Measurements from ENCODE around the gene TMC7.

The TMC7 gene

GRCh38 chr16:19044769-19045168 lies 61.0 kb downstream of the TMC7 start:
- Histone ChIP-seq H3K36me3 (ENCODE audit: insufficient read depth, low read length) (no peaks in the 10 kb centered on the region), H3K9me3 (ENCODE audit: low read depth, low read length) (no peaks in the 10 kb centered on the region), H3K9ac (ENCODE audit: insufficient read length) (no peak overlapping the region), H3K27ac (no peak overlapping the region), H3K4me3 (no peak overlapping the region)
- DNase-seq (ENCODE audit: low read depth, low spot score) = no peak
- TF ChIP-seq FOXP2 (optimal IDR thresholded peaks at IDR 0.05; ENCODE audit: control extremely low read depth, extremely low read length, insufficient read depth) = no peak
- TF ChIP-seq POLR2AphosphoS5 (IDR thresholded peaks at IDR 0.05; ENCODE audit: borderline replicate concordance, low read depth, low read length) = no peak
- no peak for TF ChIP-seq EZH2 (IDR thresholded peaks at IDR 0.05)

GRCh38 chr16:19046062-19046461 lies 62.3 kb downstream of the TMC7 start:
- no peak for TF ChIP-seq FOXP2 (optimal IDR thresholded peaks at IDR 0.05; ENCODE audit: control extremely low read depth, extremely low read length, insufficient read depth)
- no peak for TF ChIP-seq POLR2AphosphoS5 (IDR thresholded peaks at IDR 0.05; ENCODE audit: borderline replicate concordance, low read depth, low read length)
- TF ChIP-seq EZH2 (IDR thresholded peaks at IDR 0.05) = no peak
- Histone ChIP-seq H3K4me3 (no peak overlapping the region), H3K9ac (ENCODE audit: insufficient read length) (no peak overlapping the region), H3K9me3 (ENCODE audit: low read depth, low read length) (no peaks in the 10 kb centered on the region), H3K36me3 (ENCODE audit: insufficient read depth, low read length) (no peaks in the 10 kb centered on the region), H3K27ac (no peak overlapping the region)
- DNase-seq (ENCODE audit: low read depth, low spot score) = no peak

- no peak for DNase-seq (ENCODE audit: low read depth, low spot score)
- no peaks in the 10 kb centered on the region for H3K9me3 ChIP-seq (ENCODE audit: low read depth, low read length)
- no peak overlapping the region for H3K27ac ChIP-seq
- H3K9ac ChIP-seq (ENCODE audit: insufficient read length) = no peak overlapping the region
- H3K4me3 ChIP-seq = no peak overlapping the region
- TF ChIP-seq FOXP2 (optimal IDR thresholded peaks at IDR 0.05; ENCODE audit: control extremely low read depth, extremely low read length, insufficient read depth) (no peak), POLR2AphosphoS5 (IDR thresholded peaks at IDR 0.05; ENCODE audit: borderline replicate concordance, low read depth, low read length) (no peak), EZH2 (IDR thresholded peaks at IDR 0.05) (no peak)
- no peaks in the 10 kb centered on the region for H3K36me3 ChIP-seq (ENCODE audit: insufficient read depth, low read length)
These were observed 79.0 kb downstream of the TMC7 start for GRCh38 chr16:19062706-19063105.

DNA sequence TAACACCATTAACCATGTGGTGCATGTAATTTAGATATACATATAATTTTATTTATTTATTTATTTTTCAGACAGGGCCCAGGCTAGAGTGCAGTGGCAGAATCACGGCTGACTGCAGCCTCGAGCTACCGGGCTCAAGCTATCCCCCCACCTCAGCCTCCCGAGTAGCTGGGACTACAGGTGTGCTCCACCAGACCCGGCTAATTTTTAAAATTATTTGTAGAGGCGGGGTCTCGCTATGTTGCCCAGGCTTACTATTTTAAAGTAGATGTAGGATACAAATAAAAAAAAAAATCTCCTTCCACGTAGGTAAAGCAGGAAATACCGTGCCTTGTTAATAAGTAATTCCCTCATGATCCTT lies 83.2 kb downstream of the TMC7 start:
- Histone ChIP-seq H3K9me3 (ENCODE audit: low read depth, low read length) (no peaks in the 10 kb centered on the region), H3K4me3 (peak overlapping the region; percentile 98), H3K9ac (ENCODE audit: insufficient read length) (no peak overlapping the region), H3K27ac (0 out of 2 replicates have a peak overlapping the region, but pooled peaks have one; percentile 19), H3K36me3 (ENCODE audit: insufficient read depth, low read length) (peaks cover 3% of the 10 kb centered on the region; the same call in 1 of the 2 replicates)
- DNase-seq (ENCODE audit: low read depth, low spot score) = no peak
- TF ChIP-seq EZH2 (IDR thresholded peaks at IDR 0.05) = no peak
- TF ChIP-seq POLR2AphosphoS5 (IDR thresholded peaks at IDR 0.05; ENCODE audit: borderline replicate concordance, low read depth, low read length) = no peak
- no peak for TF ChIP-seq FOXP2 (optimal IDR thresholded peaks at IDR 0.05; ENCODE audit: control extremely low read depth, extremely low read length, insufficient read depth)

- Histone ChIP-seq H3K9ac (ENCODE audit: insufficient read length) (peak within 1 kb of the TSS; percentile 97), H3K9me3 (ENCODE audit: low read depth, low read length) (no peaks in the 10 kb centered on the region)
- no peak for TF ChIP-seq EZH2 (IDR thresholded peaks at IDR 0.05)
- peak; percentile 49; the same call in 1 of the 2 replicates for TF ChIP-seq POLR2AphosphoS5 (IDR thresholded peaks at IDR 0.05; ENCODE audit: borderline replicate concordance, low read depth, low read length)
These were observed 83.9 kb downstream of the TMC7 start, which contains the start of gene COQ7 for GRCh38 chr16:19067349-19068236. TSS of gene COQ7 (plus strand) at chr16:19067614. CDS start at chr16:19067665, 51 bp downstream.

GRCh38 chr16:19068237-19068815 lies 84.6 kb downstream of the TMC7 start:
- DNase-seq (ENCODE audit: low read depth, low spot score) = no peak
- Histone ChIP-seq H3K27ac (peak overlapping the region; percentile 95; the same call in 1 of the 2 replicates), H3K36me3 (ENCODE audit: insufficient read depth, low read length) (peaks cover 7% of the 10 kb centered on the region; the same call in 1 of the 2 replicates), H3K9me3 (ENCODE audit: low read depth, low read length) (no peaks in the 10 kb centered on the region), H3K4me3 (peak overlapping the region; percentile 98), H3K9ac (ENCODE audit: insufficient read length) (peak overlapping the region; percentile 97)
- no peak for TF ChIP-seq EZH2 (IDR thresholded peaks at IDR 0.05)
- TF ChIP-seq FOXP2 (optimal IDR thresholded peaks at IDR 0.05; ENCODE audit: control extremely low read depth, extremely low read length, insufficient read depth) = no peak
- TF ChIP-seq POLR2AphosphoS5 (IDR thresholded peaks at IDR 0.05; ENCODE audit: borderline replicate concordance, low read depth, low read length) = no peak

More at GRCh38 chr16:19067349-19068236, 83.9 kb downstream of the TMC7 start, which contains the start of gene COQ7:
- Histone ChIP-seq H3K4me3 (peak within 1 kb of the TSS; percentile 98), H3K36me3 (ENCODE audit: insufficient read depth, low read length) (peaks cover 7% of the 10 kb centered on the region; the same call in 1 of the 2 replicates), H3K27ac (peak within 1 kb of the TSS; percentile 95)
- DNase-seq (ENCODE audit: low read depth, low spot score) = peak; percentile 100

DNA sequence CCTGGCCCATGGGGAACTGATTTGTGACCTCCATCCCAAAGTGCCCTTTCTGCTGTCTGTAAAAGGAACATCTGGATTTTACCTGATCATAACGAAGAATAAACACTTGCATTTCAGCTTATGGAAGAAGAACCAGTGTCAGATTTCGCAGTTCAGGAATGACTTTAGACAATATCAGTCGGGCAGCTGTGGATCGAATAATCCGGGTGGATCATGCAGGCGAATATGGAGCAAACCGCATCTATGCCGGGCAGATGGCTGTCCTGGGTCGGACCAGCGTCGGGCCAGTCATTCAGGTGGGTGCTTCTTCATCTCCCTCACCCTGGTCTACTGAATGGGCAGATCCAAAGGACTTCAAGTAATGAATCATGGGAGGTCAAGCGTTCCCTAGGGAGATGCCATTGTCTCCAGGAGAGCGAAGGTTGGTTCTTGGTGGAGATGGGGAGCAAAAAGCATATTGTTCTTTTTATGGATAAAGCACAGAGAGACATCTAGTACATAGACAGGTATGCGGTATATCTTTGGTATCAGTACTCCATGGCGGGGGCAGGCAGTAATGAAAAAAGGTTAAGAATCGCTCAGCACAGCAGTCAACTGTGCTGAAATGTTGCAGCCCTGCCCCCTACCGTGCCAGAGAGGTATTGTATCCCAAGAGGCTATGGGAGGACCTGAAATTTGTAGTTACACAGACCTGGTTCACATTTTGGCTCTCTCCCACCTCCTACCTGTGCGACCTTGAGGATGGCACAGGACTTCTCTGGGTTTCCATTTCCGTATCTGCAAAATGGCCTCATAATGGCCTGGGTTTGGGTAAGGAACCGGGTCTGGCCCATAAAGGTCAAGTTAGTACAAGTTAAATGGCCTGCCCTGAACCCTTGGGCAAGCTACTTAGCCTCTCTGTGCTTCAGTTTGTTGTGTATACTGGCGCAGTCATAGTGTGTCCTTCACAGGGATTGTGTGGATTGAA lies 88.4 kb downstream of the TMC7 start:
- Histone ChIP-seq H3K4me3 (no peak overlapping the region), H3K27ac (no peak overlapping the region), H3K36me3 (ENCODE audit: insufficient read depth, low read length) (peaks cover 7% of the 10 kb centered on the region; the same call in 1 of the 2 replicates), H3K9ac (ENCODE audit: insufficient read length) (no peak overlapping the region), H3K9me3 (ENCODE audit: low read depth, low read length) (no peaks in the 10 kb centered on the region)
- TF ChIP-seq FOXP2 (optimal IDR thresholded peaks at IDR 0.05; ENCODE audit: control extremely low read depth, extremely low read length, insufficient read depth) (no peak), EZH2 (IDR thresholded peaks at IDR 0.05) (no peak), POLR2AphosphoS5 (IDR thresholded peaks at IDR 0.05; ENCODE audit: borderline replicate concordance, low read depth, low read length) (no peak)
- DNase-seq (ENCODE audit: low read depth, low spot score) = no peak

Measured in SK-N-MC (cell line).